Activated T-helper 9 cell treated with anti-CD3 and anti-CD28 coated beads, Interleukin-2, amount 50 U/mL, for 16 hours (primary cell): ENCODE measurements around the gene F12.
"Not testable (repeated sequence)": the region's sequence is repeated elsewhere in the genome, so short reads cannot be mapped to it uniquely, and the experiment has no call there.

Experiments used
- DNase-seq: peaks from one replicate; pipeline ENCODE4 v3.0.0-alpha.2; 2020; ENCODE audit warnings: low read depth

Gene F12

GRCh38 chr5:177432143-177432838 is 22.9 kb upstream of the F12 start:
- DNase-seq = no peak

- DNase-seq = peak; percentile 48
Measured at GRCh38 chr5:177431317-177432142, 22.2 kb upstream of the F12 start.

GRCh38 chr5:177430972-177431316 is 21.6 kb upstream of the F12 start:
- no peak for DNase-seq

GRCh38 chr5:177430140-177430951 is 21.0 kb upstream of the F12 start:
- no peak for DNase-seq

- peak; percentile 81 for DNase-seq
Measured at GRCh38 chr5:177429248-177430040, 20.1 kb upstream of the F12 start.

- no peak for DNase-seq
Measured at GRCh38 chr5:177428574-177429217, 19.3 kb upstream of the F12 start.

GRCh38 chr5:177427919-177428573 is 18.7 kb upstream of the F12 start:
- DNase-seq = no peak

GRCh38 chr5:177427211-177427822 is 18.0 kb upstream of the F12 start:
- DNase-seq = no peak

GRCh38 chr5:177426566-177427210 is 17.3 kb upstream of the F12 start, which contains the start of gene GRK6:
GRK6 (plus strand) TSS chr5:177426676; CDS start chr5:177426846, 170 bp downstream.
- peak; percentile 61 for DNase-seq

GRCh38 chr5:177425801-177426565 is 16.6 kb upstream of the F12 start:
- peak; percentile 99 for DNase-seq

- no peak for DNase-seq
Measured at GRCh38 chr5:177425196-177425800, 15.9 kb upstream of the F12 start.

- no peak for DNase-seq
Measured at GRCh38 chr5:177423671-177424070, 14.3 kb upstream of the F12 start.

- DNase-seq = no peak
Measured at GRCh38 chr5:177421062-177421798, 11.9 kb upstream of the F12 start.

GRCh38 chr5:177420472-177420871 is 11.1 kb upstream of the F12 start:
- DNase-seq = not testable (repeated sequence)

- no peak for DNase-seq
Measured at GRCh38 chr5:177419046-177419445, 9.7 kb upstream of the F12 start.

- not testable (repeated sequence) for DNase-seq
Measured at GRCh38 chr5:177417081-177417480, 7.7 kb upstream of the F12 start.

GRCh38 chr5:177414481-177414880 is 5.1 kb upstream of the F12 start:
- no peak for DNase-seq
